Measurements from ENCODE around the gene ACAA2.

DNA sequence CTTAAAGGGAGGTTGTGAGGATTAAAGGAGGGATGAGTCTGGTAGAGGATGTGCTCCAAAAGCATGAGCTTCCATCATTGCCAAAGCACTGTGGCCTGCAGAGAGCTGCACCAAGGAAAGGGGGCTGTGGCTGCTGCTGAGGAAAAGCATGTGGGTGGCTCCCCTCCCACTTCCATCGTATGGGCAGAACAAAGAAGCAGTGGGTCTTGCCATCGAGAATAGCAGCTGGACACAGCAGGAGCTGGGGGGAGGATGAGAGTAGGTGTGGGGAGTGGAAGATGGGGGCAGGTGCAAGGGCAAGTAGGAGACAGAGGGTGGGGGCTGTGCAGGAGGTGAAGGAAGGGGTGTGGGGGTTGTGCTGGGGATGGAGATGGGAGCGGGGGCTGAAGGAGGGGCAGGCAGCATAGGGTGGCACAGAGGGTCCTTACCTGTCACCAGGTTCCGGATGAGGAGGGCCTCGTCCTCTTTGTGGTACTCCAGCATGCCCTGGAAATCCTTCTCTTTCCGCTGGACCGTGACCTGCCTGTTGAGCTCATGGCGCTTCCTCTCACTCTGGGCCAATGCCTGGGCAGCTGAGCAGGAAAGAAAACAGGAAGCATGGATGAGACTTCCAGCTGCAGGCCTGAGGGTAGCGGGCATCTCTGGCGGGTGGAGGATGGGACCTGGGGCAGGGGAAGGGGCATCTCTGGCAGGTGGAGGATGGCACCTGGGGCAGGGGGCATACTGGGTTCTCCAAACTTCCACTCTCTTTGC lies 33.6 kb upstream of the ACAA2 start:
- TF ChIP-seq, protein P1, sequence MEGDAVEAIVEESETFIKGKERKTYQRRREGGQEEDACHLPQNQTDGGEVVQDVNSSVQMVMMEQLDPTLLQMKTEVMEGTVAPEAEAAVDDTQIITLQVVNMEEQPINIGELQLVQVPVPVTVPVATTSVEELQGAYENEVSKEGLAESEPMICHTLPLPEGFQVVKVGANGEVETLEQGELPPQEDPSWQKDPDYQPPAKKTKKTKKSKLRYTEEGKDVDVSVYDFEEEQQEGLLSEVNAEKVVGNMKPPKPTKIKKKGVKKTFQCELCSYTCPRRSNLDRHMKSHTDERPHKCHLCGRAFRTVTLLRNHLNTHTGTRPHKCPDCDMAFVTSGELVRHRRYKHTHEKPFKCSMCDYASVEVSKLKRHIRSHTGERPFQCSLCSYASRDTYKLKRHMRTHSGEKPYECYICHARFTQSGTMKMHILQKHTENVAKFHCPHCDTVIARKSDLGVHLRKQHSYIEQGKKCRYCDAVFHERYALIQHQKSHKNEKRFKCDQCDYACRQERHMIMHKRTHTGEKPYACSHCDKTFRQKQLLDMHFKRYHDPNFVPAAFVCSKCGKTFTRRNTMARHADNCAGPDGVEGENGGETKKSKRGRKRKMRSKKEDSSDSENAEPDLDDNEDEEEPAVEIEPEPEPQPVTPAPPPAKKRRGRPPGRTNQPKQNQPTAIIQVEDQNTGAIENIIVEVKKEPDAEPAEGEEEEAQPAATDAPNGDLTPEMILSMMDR (conservative IDR thresholded peaks at IDR 0.05; ENCODE audit: low read depth in 2 of 2) = no peak
- TF ChIP-seq, protein P2, sequence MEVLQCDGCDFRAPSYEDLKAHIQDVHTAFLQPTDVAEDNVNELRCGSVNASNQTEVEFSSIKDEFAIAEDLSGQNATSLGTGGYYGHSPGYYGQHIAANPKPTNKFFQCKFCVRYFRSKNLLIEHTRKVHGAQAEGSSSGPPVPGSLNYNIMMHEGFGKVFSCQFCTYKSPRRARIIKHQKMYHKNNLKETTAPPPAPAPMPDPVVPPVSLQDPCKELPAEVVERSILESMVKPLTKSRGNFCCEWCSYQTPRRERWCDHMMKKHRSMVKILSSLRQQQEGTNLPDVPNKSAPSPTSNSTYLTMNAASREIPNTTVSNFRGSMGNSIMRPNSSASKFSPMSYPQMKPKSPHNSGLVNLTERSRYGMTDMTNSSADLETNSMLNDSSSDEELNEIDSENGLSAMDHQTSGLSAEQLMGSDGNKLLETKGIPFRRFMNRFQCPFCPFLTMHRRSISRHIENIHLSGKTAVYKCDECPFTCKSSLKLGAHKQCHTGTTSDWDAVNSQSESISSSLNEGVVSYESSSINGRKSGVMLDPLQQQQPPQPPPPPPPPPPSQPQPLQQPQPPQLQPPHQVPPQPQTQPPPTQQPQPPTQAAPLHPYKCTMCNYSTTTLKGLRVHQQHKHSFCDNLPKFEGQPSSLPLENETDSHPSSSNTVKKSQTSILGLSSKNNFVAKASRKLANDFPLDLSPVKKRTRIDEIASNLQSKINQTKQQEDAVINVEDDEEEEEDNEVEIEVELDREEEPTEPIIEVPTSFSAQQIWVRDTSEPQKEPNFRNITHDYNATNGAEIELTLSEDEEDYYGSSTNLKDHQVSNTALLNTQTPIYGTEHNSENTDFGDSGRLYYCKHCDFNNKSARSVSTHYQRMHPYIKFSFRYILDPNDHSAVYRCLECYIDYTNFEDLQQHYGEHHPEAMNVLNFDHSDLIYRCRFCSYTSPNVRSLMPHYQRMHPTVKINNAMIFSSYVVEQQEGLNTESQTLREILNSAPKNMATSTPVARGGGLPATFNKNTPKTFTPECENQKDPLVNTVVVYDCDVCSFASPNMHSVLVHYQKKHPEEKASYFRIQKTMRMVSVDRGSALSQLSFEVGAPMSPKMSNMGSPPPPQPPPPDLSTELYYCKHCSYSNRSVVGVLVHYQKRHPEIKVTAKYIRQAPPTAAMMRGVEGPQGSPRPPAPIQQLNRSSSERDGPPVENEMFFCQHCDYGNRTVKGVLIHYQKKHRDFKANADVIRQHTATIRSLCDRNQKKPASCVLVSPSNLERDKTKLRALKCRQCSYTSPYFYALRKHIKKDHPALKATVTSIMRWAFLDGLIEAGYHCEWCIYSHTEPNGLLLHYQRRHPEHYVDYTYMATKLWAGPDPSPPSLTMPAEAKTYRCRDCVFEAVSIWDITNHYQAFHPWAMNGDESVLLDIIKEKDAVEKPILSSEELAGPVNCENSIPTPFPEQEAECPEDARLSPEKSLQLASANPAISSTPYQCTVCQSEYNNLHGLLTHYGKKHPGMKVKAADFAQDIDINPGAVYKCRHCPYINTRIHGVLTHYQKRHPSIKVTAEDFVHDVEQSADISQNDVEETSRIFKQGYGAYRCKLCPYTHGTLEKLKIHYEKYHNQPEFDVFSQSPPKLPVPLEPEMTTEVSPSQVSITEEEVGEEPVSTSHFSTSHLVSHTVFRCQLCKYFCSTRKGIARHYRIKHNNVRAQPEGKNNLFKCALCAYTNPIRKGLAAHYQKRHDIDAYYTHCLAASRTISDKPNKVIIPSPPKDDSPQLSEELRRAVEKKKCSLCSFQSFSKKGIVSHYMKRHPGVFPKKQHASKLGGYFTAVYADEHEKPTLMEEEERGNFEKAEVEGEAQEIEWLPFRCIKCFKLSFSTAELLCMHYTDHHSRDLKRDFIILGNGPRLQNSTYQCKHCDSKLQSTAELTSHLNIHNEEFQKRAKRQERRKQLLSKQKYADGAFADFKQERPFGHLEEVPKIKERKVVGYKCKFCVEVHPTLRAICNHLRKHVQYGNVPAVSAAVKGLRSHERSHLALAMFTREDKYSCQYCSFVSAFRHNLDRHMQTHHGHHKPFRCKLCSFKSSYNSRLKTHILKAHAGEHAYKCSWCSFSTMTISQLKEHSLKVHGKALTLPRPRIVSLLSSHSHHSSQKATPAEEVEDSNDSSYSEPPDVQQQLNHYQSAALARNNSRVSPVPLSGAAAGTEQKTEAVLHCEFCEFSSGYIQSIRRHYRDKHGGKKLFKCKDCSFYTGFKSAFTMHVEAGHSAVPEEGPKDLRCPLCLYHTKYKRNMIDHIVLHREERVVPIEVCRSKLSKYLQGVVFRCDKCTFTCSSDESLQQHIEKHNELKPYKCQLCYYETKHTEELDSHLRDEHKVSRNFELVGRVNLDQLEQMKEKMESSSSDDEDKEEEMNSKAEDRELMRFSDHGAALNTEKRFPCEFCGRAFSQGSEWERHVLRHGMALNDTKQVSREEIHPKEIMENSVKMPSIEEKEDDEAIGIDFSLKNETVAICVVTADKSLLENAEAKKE (CRISPR knock-in tag; IDR thresholded peaks at IDR 0.05) = no peak
- TF ChIP-seq EZH2 (IDR thresholded peaks at IDR 0.05; ENCODE audit: low read depth, unreplicated experiment) (no peak), POLR2AphosphoS5 (IDR thresholded peaks at IDR 0.05; ENCODE audit: low read depth) (no peak), EZH2phosphoT487 (IDR thresholded peaks at IDR 0.05; ENCODE audit: unreplicated experiment) (no peak), CREB1 (CRISPR knock-in tag; IDR thresholded peaks at IDR 0.05; ENCODE audit: low read depth) (no peak), STAT1 (IDR thresholded peaks at IDR 0.05; ENCODE audit: unreplicated experiment) (no peak), JUNB (IDR thresholded peaks at IDR 0.05; ENCODE audit: unreplicated experiment) (no peak), ZNF114 (CRISPR knock-in tag; IDR thresholded peaks at IDR 0.05) (no peak), NANOG (IDR thresholded peaks at IDR 0.05; ENCODE audit: borderline replicate concordance) (no peak)
- TF ChIP-seq, protein P3, sequence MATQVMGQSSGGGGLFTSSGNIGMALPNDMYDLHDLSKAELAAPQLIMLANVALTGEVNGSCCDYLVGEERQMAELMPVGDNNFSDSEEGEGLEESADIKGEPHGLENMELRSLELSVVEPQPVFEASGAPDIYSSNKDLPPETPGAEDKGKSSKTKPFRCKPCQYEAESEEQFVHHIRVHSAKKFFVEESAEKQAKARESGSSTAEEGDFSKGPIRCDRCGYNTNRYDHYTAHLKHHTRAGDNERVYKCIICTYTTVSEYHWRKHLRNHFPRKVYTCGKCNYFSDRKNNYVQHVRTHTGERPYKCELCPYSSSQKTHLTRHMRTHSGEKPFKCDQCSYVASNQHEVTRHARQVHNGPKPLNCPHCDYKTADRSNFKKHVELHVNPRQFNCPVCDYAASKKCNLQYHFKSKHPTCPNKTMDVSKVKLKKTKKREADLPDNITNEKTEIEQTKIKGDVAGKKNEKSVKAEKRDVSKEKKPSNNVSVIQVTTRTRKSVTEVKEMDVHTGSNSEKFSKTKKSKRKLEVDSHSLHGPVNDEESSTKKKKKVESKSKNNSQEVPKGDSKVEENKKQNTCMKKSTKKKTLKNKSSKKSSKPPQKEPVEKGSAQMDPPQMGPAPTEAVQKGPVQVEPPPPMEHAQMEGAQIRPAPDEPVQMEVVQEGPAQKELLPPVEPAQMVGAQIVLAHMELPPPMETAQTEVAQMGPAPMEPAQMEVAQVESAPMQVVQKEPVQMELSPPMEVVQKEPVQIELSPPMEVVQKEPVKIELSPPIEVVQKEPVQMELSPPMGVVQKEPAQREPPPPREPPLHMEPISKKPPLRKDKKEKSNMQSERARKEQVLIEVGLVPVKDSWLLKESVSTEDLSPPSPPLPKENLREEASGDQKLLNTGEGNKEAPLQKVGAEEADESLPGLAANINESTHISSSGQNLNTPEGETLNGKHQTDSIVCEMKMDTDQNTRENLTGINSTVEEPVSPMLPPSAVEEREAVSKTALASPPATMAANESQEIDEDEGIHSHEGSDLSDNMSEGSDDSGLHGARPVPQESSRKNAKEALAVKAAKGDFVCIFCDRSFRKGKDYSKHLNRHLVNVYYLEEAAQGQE (IDR thresholded peaks at IDR 0.05; ENCODE audit: unreplicated experiment) = no peak
- TF ChIP-seq, protein P4, sequence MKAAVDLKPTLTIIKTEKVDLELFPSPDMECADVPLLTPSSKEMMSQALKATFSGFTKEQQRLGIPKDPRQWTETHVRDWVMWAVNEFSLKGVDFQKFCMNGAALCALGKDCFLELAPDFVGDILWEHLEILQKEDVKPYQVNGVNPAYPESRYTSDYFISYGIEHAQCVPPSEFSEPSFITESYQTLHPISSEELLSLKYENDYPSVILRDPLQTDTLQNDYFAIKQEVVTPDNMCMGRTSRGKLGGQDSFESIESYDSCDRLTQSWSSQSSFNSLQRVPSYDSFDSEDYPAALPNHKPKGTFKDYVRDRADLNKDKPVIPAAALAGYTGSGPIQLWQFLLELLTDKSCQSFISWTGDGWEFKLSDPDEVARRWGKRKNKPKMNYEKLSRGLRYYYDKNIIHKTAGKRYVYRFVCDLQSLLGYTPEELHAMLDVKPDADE (IDR thresholded peaks at IDR 0.05) = no peak

Data from GM23338 (cell line).